ENCODE measurements around the gene KIF14.

DNA sequence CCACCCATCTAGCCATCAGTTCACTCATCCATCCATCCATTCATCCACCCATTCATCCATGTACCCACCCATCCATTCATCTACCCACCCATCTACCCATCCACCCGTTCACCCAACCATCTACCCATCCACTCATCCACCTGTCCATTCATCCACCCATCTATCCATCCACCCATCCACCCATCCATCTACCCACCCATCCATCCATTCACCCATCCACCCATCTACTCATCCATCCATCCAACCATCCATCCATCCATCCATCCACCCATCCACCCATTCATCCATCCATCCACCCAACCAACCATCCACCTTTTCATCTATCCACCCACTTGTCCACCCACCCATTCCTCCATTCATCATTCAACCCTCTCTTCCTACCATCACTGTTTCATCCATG, 80.3 kb downstream of the KIF14 start:
- no peak for TF ChIP-seq EZH2 (IDR thresholded peaks at IDR 0.05; ENCODE audit: borderline replicate concordance, low read depth, low read length, poor library complexity, severe bottlenecking)
- TF ChIP-seq, protein P1, sequence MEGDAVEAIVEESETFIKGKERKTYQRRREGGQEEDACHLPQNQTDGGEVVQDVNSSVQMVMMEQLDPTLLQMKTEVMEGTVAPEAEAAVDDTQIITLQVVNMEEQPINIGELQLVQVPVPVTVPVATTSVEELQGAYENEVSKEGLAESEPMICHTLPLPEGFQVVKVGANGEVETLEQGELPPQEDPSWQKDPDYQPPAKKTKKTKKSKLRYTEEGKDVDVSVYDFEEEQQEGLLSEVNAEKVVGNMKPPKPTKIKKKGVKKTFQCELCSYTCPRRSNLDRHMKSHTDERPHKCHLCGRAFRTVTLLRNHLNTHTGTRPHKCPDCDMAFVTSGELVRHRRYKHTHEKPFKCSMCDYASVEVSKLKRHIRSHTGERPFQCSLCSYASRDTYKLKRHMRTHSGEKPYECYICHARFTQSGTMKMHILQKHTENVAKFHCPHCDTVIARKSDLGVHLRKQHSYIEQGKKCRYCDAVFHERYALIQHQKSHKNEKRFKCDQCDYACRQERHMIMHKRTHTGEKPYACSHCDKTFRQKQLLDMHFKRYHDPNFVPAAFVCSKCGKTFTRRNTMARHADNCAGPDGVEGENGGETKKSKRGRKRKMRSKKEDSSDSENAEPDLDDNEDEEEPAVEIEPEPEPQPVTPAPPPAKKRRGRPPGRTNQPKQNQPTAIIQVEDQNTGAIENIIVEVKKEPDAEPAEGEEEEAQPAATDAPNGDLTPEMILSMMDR (conservative IDR thresholded peaks at IDR 0.05; ENCODE audit: low read depth, low read length): no peak
